Measurements from ENCODE around the gene SOCS3. TPM values are rescaled to one million over a fixed set of nuclear protein-coding genes. Genes with fewer than 3 reads are reported as not detected.

The SOCS3 gene
- total RNA-seq, 4 donors from 2014 or later = 23.7 to 76.5 (median 59.7) TPM

GRCh38 chr17:78356101-78356713 is 3.7 kb downstream of the SOCS3 start:
- peaks cover 3 to 85% (median 60%) of the 10 kb centered on the region in 4 donors for H3K4me1 ChIP-seq
- TF ChIP-seq CTCF (IDR thresholded peaks at IDR 0.05) (peak in 1 of 5 experiments; percentile 8), POLR2A (IDR thresholded peaks at IDR 0.05) (no peak), EP300 (IDR thresholded peaks at IDR 0.05) (peak in 1 of 2 donors; percentile 69)
- no peaks in the 10 kb centered on the region for H3K9me3 ChIP-seq
- peak overlapping the region in 2 of 4 donors; percentile 4 to 82 for H3K4me3 ChIP-seq
- peak overlapping the region; percentile 12 to 96 (median 96) for H3K27ac ChIP-seq
- H3K27me3 ChIP-seq = no peaks in the 10 kb centered on the region
- peaks cover 0 to 36% (median 6%) of the 10 kb centered on the region in 3 donors for H3K36me3 ChIP-seq
- no peak for DNase-seq (ENCODE audit: low spot score in 2 of 2)
- 42 to 59% methylated on average over 15 to 16 of the region's 16 CpGs for WGBS, 2 donors

GRCh38 chr17:78355701-78356100 is 4.2 kb downstream of the SOCS3 start:
- H3K27me3 ChIP-seq = no peaks in the 10 kb centered on the region
- H3K27ac ChIP-seq = peak overlapping the region; percentile 12 to 96 (median 96)
- H3K36me3 ChIP-seq = peaks cover 0 to 36% (median 6%) of the 10 kb centered on the region in 3 donors
- no peak overlapping the region for H3K4me3 ChIP-seq
- no peaks in the 10 kb centered on the region for H3K9me3 ChIP-seq
- H3K4me1 ChIP-seq = peaks cover 3 to 85% (median 60%) of the 10 kb centered on the region in 4 donors
- WGBS, 2 donors = 70 to 75% methylated on average over 3 of the region's 3 CpGs
- DNase-seq (ENCODE audit: low spot score in 2 of 2) = no peak
- no peak for TF ChIP-seq EP300 (IDR thresholded peaks at IDR 0.05)

- no peaks in the 10 kb centered on the region for H3K27me3 ChIP-seq
- 78 to 85% methylated on average over 9 of the region's 9 CpGs for WGBS, 2 donors
- H3K36me3 ChIP-seq = peaks cover 0 to 36% (median 6%) of the 10 kb centered on the region in 3 donors
- peaks cover 3 to 86% (median 61%) of the 10 kb centered on the region in 4 donors for H3K4me1 ChIP-seq
- peak overlapping the region in 3 of 4 donors; percentile 96 for H3K27ac ChIP-seq
- H3K9me3 ChIP-seq = no peaks in the 10 kb centered on the region
- TF ChIP-seq EP300 (IDR thresholded peaks at IDR 0.05) (no peak), POLR2A (IDR thresholded peaks at IDR 0.05) (no peak), CTCF (IDR thresholded peaks at IDR 0.05) (no peak)
- no peak overlapping the region for H3K4me3 ChIP-seq
- no peak for DNase-seq (ENCODE audit: low spot score in 2 of 2)
These were observed 4.7 kb downstream of the SOCS3 start for GRCh38 chr17:78355045-78355641.

GRCh38 chr17:78353834-78354233 is 6.0 kb downstream of the SOCS3 start:
- no peaks in the 10 kb centered on the region for H3K27me3 ChIP-seq
- no peaks in the 10 kb centered on the region for H3K9me3 ChIP-seq
- no peak for DNase-seq (ENCODE audit: low spot score in 2 of 2)
- H3K27ac ChIP-seq = peak overlapping the region; percentile 77 to 96 (median 96)
- H3K4me1 ChIP-seq = peaks cover 3 to 92% (median 66%) of the 10 kb centered on the region in 4 donors
- no peak for TF ChIP-seq CTCF (IDR thresholded peaks at IDR 0.05)
- no peak for TF ChIP-seq POLR2A (IDR thresholded peaks at IDR 0.05)
- TF ChIP-seq EP300 (IDR thresholded peaks at IDR 0.05) = no peak
- no peak overlapping the region for H3K4me3 ChIP-seq
- H3K36me3 ChIP-seq = peaks cover 0 to 32% (median 6%) of the 10 kb centered on the region in 3 donors
- 90 to 91% methylated on average over 8 of the region's 8 CpGs for WGBS, 2 donors

GRCh38 chr17:78351449-78352006 is 8.3 kb downstream of the SOCS3 start:
- H3K9me3 ChIP-seq = no peaks in the 10 kb centered on the region
- peaks cover 3 to 77% (median 46%) of the 10 kb centered on the region in 4 donors for H3K4me1 ChIP-seq
- WGBS, 2 donors = 16% methylated on average over 14 to 16 of the region's 16 CpGs
- DNase-seq (ENCODE audit: low spot score in 2 of 2) = peak; percentile 94 to 97
- peaks cover 0 to 13% (median 0%) of the 10 kb centered on the region in 3 donors for H3K36me3 ChIP-seq
- H3K27ac ChIP-seq = peak overlapping the region; percentile 77 to 96 (median 96)
- no peak overlapping the region for H3K4me3 ChIP-seq
- H3K27me3 ChIP-seq = no peaks in the 10 kb centered on the region
- peak; percentile 22 to 34 for TF ChIP-seq POLR2A (IDR thresholded peaks at IDR 0.05)
- TF ChIP-seq EP300 (IDR thresholded peaks at IDR 0.05) = peak; percentile 80 to 99
- peak in 1 of 5 experiments; percentile 43 for TF ChIP-seq CTCF (IDR thresholded peaks at IDR 0.05)

Measured in tibial nerve (tissue), 4 donors.